Tibial artery (tissue), 4 donors: ENCODE measurements around the gene TICAM2.
"Not testable (repeated sequence)": the region's sequence is repeated elsewhere in the genome, so short reads cannot be mapped to it uniquely, and the experiment has no call there.

ENCODE experiments used
- DNase-seq, 2 donors: peaks; one replicate each; pipeline ENCODE4 v3.0.0-alpha.2; 2019
- H3K27ac ChIP-seq, 2 donors: fragments of 200-600 bp; sonication (generic) in 1 of 2; 1 replicate in 1 of 2; 2 replicates in 1 of 2; pipeline ENCODE4 v1.5.1; 2018 to 2019; ENCODE audit warnings: mild to moderate bottlenecking in 1 of 2
- H3K27me3 ChIP-seq, 2 donors: fragments of 200-600 bp; sonication (generic) in 1 of 2; one replicate each; pipeline versions ENCODE4 v1.5.1 to v1.6.0; 2016 to 2019
- H3K36me3 ChIP-seq, 3 donors: fragments of 200-600 bp; sonication (generic) in 2 of 3; one replicate each; pipeline ENCODE4 v1.5.1; 2016 to 2019; ENCODE audit warnings: mild to moderate bottlenecking in 2 of 3
- H3K4me1 ChIP-seq, 4 donors: fragments of 200-600 bp; sonication (generic) in 2 of 4; 1 replicate in 3 of 4; 2 replicates in 1 of 4; pipeline ENCODE4 v1.5.1; 2016 to 2019
- H3K4me3 ChIP-seq, 2 donors: fragments of 200-600 bp; sonication (generic) in 1 of 2; 1 replicate in 1 of 2; 2 replicates in 1 of 2; pipeline ENCODE4 v1.5.1; 2018 to 2019; ENCODE audit warnings: mild to moderate bottlenecking in 2 of 2
- H3K9me3 ChIP-seq, 3 donors: fragments of 200-600 bp; sonication (generic) in 1 of 3; one replicate each; pipeline ENCODE4 v1.5.1; 2016 to 2019
- CTCF ChIP-seq, 2 experiments: fragments of 200-600 bp in 1 of 2; fragments of 450-650 bp in 1 of 2; IDR thresholded peaks; one replicate each; pipeline ENCODE4 v1.5.1; 2017 to 2019; ENCODE audit warnings: antibody characterized with exemption in 2 of 2, mild to moderate bottlenecking in 1 of 2, moderate library complexity in 1 of 2
- intact Hi-C: fragments of 100-400 bp; cut with DNase I; formaldehyde crosslinking; loops from one replicate; pipeline ENCODE4 v1.15.0; 2023; ENCODE audit warnings: low total_unique reads

Gene TICAM2

GRCh38 chr5:115601701-115602590 is at the start of gene TICAM2:
TICAM2 (minus strand) TSS chr5:115602479; CDS start chr5:115581256, 21,223 bp downstream.
- intact Hi-C loops: no loop called here
- Histone ChIP-seq H3K27me3 (no peaks in the 10 kb centered on the region), H3K4me1 (peaks cover 0 to 40% (median 26%) of the 10 kb centered on the region in 4 donors), H3K4me3 (peak within 1 kb of the TSS; percentile 92 to 99), H3K27ac (peak within 1 kb of the TSS; percentile 96 to 97), H3K9me3 (no peaks in the 10 kb centered on the region), H3K36me3 (no peaks in the 10 kb centered on the region)
- peak; percentile 13 to 27 for TF ChIP-seq CTCF (IDR thresholded peaks at IDR 0.05)
- peak; percentile 72 to 83 for DNase-seq

- intact Hi-C loops: no loop called here
- Histone ChIP-seq H3K27ac (no peak overlapping the region), H3K4me1 (no peaks in the 10 kb centered on the region), H3K4me3 (no peak overlapping the region), H3K36me3 (no peaks in the 10 kb centered on the region), H3K27me3 (no peaks in the 10 kb centered on the region), H3K9me3 (no peaks in the 10 kb centered on the region)
- TF ChIP-seq CTCF (IDR thresholded peaks at IDR 0.05): no peak
- no peak for DNase-seq
These were observed 47.3 kb upstream of the TICAM2 start for GRCh38 chr5:115649541-115649940.

GRCh38 chr5:115648056-115648455 is 45.8 kb upstream of the TICAM2 start:
- DNase-seq: no peak
- TF ChIP-seq CTCF (IDR thresholded peaks at IDR 0.05): no peak

GRCh38 chr5:115645386-115645785 is 43.1 kb upstream of the TICAM2 start:
- H3K27me3 ChIP-seq, DNase-seq, H3K4me1 ChIP-seq, H3K36me3 ChIP-seq, intact Hi-C loops, H3K4me3 ChIP-seq, H3K9me3 ChIP-seq, H3K27ac ChIP-seq: not testable (repeated sequence)

More at GRCh38 chr5:115648056-115648455, 45.8 kb upstream of the TICAM2 start:
- no peak overlapping the region for H3K27ac ChIP-seq
- H3K4me1 ChIP-seq: no peaks in the 10 kb centered on the region
- no peaks in the 10 kb centered on the region for H3K36me3 ChIP-seq
- H3K9me3 ChIP-seq: no peaks in the 10 kb centered on the region
- intact Hi-C loops: no loop called here
- H3K4me3 ChIP-seq: no peak overlapping the region
- no peaks in the 10 kb centered on the region for H3K27me3 ChIP-seq

GRCh38 chr5:115644046-115644445 is 41.8 kb upstream of the TICAM2 start:
- intact Hi-C loops: no loop called here
- Histone ChIP-seq H3K4me1 (no peaks in the 10 kb centered on the region), H3K4me3 (no peak overlapping the region), H3K9me3 (no peaks in the 10 kb centered on the region), H3K27ac (no peak overlapping the region), H3K36me3 (no peaks in the 10 kb centered on the region), H3K27me3 (no peaks in the 10 kb centered on the region)
- TF ChIP-seq CTCF (IDR thresholded peaks at IDR 0.05): no peak
- DNase-seq: no peak

- TF ChIP-seq CTCF (IDR thresholded peaks at IDR 0.05): no peak
- Histone ChIP-seq H3K27ac (no peak overlapping the region), H3K4me1 (no peaks in the 10 kb centered on the region), H3K9me3 (no peaks in the 10 kb centered on the region), H3K27me3 (no peaks in the 10 kb centered on the region), H3K4me3 (no peak overlapping the region), H3K36me3 (no peaks in the 10 kb centered on the region)
- intact Hi-C loops: no loop called here
- DNase-seq: no peak
These were observed 39.7 kb upstream of the TICAM2 start for GRCh38 chr5:115641948-115642347.
